SK-N-SH (cell line): Measurements from ENCODE around the gene PRR19.

ENCODE experiments used
- FOXJ3 ChIP-seq: sonication (generic); formaldehyde crosslinking; IDR thresholded peaks from 2 replicates; pipeline ENCODE4 v1.5.1; 2020; ENCODE audit warnings: mild to moderate bottlenecking, missing genetic modification reagents
- NFIC ChIP-seq: IDR thresholded peaks from 2 replicates; pipeline ENCODE4 v1.4.0; 2012; ENCODE audit warnings: borderline replicate concordance
- RXRA ChIP-seq: IDR thresholded peaks from 2 replicates; pipeline ENCODE4 v1.4.0; 2012; ENCODE audit warnings: low read depth, mild to moderate bottlenecking, borderline replicate concordance
- TF ChIP-seq, protein P1 (sequence below): IDR thresholded peaks from 2 replicates; pipeline ENCODE4 v1.4.0; 2012; ENCODE audit warnings: low read depth
- TF ChIP-seq, protein P2 (sequence below): fragments of 200-600 bp; sonication (generic); IDR thresholded peaks from 2 replicates; pipeline ENCODE4 v1.6.1; 2017; ENCODE audit warnings: antibody characterized with exemption, mild to moderate bottlenecking, moderate library complexity

DNA sequence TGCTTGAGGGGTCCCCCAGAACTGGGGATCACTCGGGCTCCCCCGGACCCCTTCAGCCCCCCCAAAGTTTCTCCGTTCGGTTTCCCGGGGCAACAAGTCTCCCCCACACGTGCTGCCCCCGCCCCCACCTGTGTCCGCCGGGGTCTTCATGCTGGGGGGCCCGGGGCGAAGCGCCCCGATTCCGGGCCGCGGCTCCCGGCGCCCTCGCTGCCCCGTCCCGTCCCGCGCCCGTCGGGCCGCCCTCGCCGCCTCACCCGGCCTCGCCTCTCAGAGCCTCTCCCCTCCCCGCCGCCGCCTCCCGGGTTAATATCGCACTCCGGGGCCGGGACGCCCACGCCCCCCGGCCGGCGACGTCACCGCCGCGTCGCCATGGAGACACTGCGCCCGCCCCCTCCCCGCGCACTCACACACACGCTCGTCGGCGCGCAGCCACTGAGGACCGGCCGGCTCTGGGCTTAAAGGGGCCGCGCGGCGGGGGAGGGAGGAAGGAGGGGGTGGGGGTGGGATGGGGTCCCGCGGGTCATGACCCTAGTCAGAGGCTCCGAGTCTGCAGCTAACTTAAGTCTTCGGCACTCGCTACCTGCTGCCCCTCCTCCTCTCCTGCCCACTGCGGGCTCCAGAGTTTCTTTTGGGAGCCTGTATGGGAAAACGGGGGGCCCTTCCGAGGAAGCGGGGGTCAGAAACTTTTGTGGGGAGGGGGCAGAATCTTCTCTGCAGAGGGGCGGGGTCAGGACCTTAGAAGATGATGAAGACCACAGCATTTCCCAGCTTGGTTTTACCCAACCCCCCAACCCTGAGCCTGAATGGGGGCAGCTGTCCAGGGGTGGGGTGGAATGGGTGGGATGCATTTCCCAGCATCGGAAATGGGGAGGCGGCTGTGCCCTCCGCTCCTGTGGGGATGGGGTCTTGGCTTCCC is 46.8 kb upstream of the PRR19 start, which contains the start of gene ERF:
- TF ChIP-seq RXRA: no peak
- TF ChIP-seq, protein P1, sequence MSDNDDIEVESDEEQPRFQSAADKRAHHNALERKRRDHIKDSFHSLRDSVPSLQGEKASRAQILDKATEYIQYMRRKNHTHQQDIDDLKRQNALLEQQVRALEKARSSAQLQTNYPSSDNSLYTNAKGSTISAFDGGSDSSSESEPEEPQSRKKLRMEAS: no peak
- TF ChIP-seq, protein P2, sequence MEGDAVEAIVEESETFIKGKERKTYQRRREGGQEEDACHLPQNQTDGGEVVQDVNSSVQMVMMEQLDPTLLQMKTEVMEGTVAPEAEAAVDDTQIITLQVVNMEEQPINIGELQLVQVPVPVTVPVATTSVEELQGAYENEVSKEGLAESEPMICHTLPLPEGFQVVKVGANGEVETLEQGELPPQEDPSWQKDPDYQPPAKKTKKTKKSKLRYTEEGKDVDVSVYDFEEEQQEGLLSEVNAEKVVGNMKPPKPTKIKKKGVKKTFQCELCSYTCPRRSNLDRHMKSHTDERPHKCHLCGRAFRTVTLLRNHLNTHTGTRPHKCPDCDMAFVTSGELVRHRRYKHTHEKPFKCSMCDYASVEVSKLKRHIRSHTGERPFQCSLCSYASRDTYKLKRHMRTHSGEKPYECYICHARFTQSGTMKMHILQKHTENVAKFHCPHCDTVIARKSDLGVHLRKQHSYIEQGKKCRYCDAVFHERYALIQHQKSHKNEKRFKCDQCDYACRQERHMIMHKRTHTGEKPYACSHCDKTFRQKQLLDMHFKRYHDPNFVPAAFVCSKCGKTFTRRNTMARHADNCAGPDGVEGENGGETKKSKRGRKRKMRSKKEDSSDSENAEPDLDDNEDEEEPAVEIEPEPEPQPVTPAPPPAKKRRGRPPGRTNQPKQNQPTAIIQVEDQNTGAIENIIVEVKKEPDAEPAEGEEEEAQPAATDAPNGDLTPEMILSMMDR: no peak
- no peak for TF ChIP-seq FOXJ3 (CRISPR knock-in tag)
- no peak for TF ChIP-seq NFIC
